Parathyroid adenoma (tissue), 2 donors: ENCODE data around the gene ZNF132.

Source experiments
- H2AFZ ChIP-seq: fragments of 300-600 bp; sonication (generic); one replicate; pipeline ENCODE4 v1.7.0; 2017; ENCODE audit warnings: antibody characterized with exemption, mild to moderate bottlenecking
- H3K27ac ChIP-seq: fragments of 300-600 bp; sonication (generic); one replicate; pipeline ENCODE4 v1.7.0; 2017
- H3K27me3 ChIP-seq: fragments of 300-600 bp; sonication (generic); one replicate; pipeline ENCODE4 v1.7.0; 2017; ENCODE audit warnings: low read length; ENCODE audit not compliant: control insufficient read depth, insufficient read depth
- H3K36me3 ChIP-seq: fragments of 300-600 bp; sonication (generic); one replicate; pipeline ENCODE4 v1.7.0; 2017; ENCODE audit warnings: low read length; ENCODE audit not compliant: control insufficient read depth, insufficient read depth
- H3K4me1 ChIP-seq: fragments of 300-600 bp; sonication (generic); one replicate; pipeline ENCODE4 v1.7.0; 2017; ENCODE audit warnings: control low read depth
- H3K4me2 ChIP-seq: fragments of 300-600 bp; sonication (generic); one replicate; pipeline ENCODE4 v1.7.0; 2017; ENCODE audit warnings: low read length
- H3K4me3 ChIP-seq: fragments of 300-600 bp; sonication (generic); one replicate; pipeline ENCODE4 v1.7.0; 2017; ENCODE audit warnings: low read depth, low read length
- H3K79me2 ChIP-seq: fragments of 300-600 bp; sonication (generic); one replicate; pipeline ENCODE4 v1.7.0; 2017; ENCODE audit warnings: control low read depth
- H3K9ac ChIP-seq: fragments of 300-600 bp; sonication (generic); one replicate; pipeline ENCODE4 v1.7.0; 2017; ENCODE audit warnings: mild to moderate bottlenecking
- H3K9me3 ChIP-seq: fragments of 300-600 bp; sonication (generic); one replicate; pipeline ENCODE4 v1.7.0; 2017; ENCODE audit warnings: low read length; ENCODE audit not compliant: control insufficient read depth
- TF ChIP-seq, protein P1 (sequence below): fragments of 300-600 bp; sonication (generic); IDR thresholded peaks from one replicate; pipeline ENCODE4 v1.7.0; 2017; ENCODE audit warnings: antibody characterized with exemption, mild to moderate bottlenecking
- donor health status: primary hyperparathyroidism.

The ZNF132 gene

DNA sequence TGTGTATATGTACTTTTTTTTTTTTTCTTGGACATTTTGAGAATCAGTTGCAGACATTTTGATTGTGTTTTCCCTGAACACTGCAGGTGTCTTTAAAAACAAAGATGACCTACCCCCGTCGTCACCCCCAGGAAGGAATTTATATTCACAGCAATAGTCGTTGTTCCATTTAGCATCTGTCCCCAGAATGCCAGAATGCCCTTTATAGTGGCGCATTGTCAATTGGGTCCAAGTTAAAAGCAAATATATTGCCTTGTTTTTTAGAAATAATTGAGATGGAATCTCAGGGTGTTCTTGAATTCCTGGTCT lies 46.3 kb downstream of the ZNF132 start:
- Histone ChIP-seq H3K4me2 (no peak overlapping the region), H2AFZ (no peak overlapping the region), H3K9ac (no peak overlapping the region), H3K4me3 (no peak overlapping the region), H3K27me3 (no peaks in the 10 kb centered on the region), H3K36me3 (no peaks in the 10 kb centered on the region), H3K27ac (no peak overlapping the region), H3K79me2 (peaks cover 2% of the 10 kb centered on the region), H3K4me1 (peaks cover 4% of the 10 kb centered on the region), H3K9me3 (no peaks in the 10 kb centered on the region)
- TF ChIP-seq, protein P1, sequence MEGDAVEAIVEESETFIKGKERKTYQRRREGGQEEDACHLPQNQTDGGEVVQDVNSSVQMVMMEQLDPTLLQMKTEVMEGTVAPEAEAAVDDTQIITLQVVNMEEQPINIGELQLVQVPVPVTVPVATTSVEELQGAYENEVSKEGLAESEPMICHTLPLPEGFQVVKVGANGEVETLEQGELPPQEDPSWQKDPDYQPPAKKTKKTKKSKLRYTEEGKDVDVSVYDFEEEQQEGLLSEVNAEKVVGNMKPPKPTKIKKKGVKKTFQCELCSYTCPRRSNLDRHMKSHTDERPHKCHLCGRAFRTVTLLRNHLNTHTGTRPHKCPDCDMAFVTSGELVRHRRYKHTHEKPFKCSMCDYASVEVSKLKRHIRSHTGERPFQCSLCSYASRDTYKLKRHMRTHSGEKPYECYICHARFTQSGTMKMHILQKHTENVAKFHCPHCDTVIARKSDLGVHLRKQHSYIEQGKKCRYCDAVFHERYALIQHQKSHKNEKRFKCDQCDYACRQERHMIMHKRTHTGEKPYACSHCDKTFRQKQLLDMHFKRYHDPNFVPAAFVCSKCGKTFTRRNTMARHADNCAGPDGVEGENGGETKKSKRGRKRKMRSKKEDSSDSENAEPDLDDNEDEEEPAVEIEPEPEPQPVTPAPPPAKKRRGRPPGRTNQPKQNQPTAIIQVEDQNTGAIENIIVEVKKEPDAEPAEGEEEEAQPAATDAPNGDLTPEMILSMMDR = no peak

DNA sequence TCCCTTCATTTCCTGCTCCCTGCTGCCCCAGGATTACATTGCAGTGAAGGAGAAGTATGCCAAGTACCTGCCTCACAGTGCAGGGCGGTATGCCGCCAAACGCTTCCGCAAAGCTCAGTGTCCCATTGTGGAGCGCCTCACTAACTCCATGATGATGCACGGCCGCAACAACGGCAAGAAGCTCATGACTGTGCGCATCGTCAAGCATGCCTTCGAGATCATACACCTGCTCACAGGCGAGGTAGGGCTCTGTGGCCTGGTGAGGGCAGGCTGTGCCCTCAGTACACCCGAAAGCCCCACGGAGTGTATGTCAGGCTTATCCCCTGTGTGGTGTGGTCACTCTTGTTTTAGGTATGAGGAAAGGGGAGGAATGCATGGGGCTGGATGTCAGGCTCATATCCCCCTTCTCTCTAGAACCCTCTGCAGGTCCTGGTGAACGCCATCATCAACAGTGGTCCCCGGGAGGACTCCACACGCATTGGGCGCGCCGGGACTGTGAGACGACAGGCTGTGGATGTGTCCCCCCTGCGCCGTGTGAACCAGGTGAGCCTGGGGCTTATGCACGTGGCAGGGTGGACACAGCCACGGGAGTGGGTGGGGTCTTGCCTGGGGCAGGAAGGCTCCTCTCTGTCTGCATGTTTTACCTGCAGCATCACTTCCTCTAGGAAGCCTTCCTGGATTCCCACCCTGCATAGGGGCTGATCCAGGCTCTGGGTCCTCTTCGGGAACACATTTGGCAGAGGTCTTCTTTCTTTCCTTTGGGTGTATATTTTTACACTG lies 46.8 kb downstream of the ZNF132 start:
- Histone ChIP-seq H2AFZ (no peak overlapping the region), H3K79me2 (peaks cover 5% of the 10 kb centered on the region), H3K27me3 (no peaks in the 10 kb centered on the region), H3K27ac (no peak overlapping the region), H3K4me1 (peaks cover 7% of the 10 kb centered on the region), H3K9me3 (no peaks in the 10 kb centered on the region), H3K4me2 (no peak overlapping the region), H3K4me3 (no peak overlapping the region), H3K9ac (no peak overlapping the region), H3K36me3 (no peaks in the 10 kb centered on the region)
- TF ChIP-seq, protein P1 = no peak

DNA sequence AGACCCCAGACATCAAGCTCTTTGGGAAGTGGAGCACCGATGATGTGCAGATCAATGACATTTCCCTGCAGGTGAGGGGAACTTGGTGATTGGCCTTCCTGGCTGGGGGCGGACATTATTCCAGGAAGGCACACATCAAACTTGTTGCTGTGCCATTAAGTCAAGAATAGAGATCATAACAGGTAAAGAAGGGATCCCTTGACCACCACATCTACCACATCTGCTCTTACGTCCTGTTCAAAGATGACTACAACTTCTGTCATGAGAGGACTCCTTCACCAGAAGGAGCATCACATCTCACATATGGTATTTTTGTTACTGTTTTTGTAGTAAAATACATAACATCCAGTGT lies 51.8 kb downstream of the ZNF132 start:
- Histone ChIP-seq H3K9me3 (no peaks in the 10 kb centered on the region), H3K27ac (no peak overlapping the region), H2AFZ (no peak overlapping the region), H3K9ac (no peak overlapping the region), H3K79me2 (peaks cover 14% of the 10 kb centered on the region), H3K4me1 (peaks cover 19% of the 10 kb centered on the region), H3K4me3 (peak overlapping the region; percentile 91), H3K27me3 (no peaks in the 10 kb centered on the region), H3K4me2 (peak overlapping the region; percentile 99), H3K36me3 (no peaks in the 10 kb centered on the region)
- TF ChIP-seq, protein P1 = no peak

DNA sequence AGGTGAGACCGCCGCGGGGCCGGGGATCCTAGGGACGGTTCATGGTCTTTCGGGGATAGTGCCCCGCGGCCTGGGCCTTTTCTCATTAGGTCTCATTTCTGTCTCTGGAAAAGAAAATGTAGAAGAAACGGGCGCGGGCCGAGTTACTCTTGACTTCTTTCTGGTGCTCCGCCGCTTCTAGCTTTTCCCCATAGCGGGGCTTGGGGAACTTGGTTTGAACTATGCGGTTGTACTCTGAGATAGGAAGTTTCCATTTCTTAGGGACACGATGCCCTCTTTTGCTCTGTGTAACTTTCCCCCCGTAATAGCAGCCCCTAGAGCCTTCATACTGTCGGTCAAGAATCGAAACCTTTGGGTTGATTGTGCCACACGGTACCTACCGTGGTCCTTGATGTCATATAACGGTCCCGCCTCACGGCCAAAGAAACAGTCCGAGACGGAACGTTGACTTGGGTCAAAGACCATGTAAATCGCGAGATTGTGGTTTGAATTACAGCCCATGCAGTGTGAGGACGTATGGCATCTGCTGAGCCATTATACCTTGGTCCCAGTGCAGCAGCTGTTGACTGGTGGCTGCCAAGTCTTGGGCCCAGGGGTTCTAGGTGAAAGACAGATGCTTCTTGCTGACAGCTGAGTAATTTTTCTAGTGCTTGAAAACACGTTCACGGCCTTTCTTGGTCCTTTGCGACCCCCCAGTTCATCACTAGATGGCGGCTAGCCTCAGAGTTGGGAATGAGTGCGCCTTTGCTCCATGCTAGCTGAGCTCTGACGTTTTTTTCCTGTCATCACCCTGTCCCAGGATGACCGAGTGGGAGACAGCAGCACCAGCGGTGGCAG lies 52.4 kb downstream of the ZNF132 start:
- H3K4me2 ChIP-seq = peak overlapping the region; percentile 99
- H2AFZ ChIP-seq = peak overlapping the region; percentile 95
- H3K4me1 ChIP-seq = peaks cover 19% of the 10 kb centered on the region
- H3K79me2 ChIP-seq = peaks cover 12% of the 10 kb centered on the region
- H3K27me3 ChIP-seq = no peaks in the 10 kb centered on the region
- peak overlapping the region; percentile 91 for H3K4me3 ChIP-seq
- H3K36me3 ChIP-seq = no peaks in the 10 kb centered on the region
- peak overlapping the region; percentile 98 for H3K27ac ChIP-seq
- TF ChIP-seq, protein P1 = no peak
- peak overlapping the region; percentile 47 for H3K9ac ChIP-seq
- no peaks in the 10 kb centered on the region for H3K9me3 ChIP-seq
